ENCODE results near the gene SSX2B. TPM values are rescaled to one million over a fixed set of nuclear protein-coding genes. Genes with fewer than 3 reads are reported as not detected.
"Not testable (repeated sequence)": the region's sequence is repeated elsewhere in the genome, so short reads cannot be mapped to it uniquely, and the experiment has no call there.

SSX2B gene, protein sequence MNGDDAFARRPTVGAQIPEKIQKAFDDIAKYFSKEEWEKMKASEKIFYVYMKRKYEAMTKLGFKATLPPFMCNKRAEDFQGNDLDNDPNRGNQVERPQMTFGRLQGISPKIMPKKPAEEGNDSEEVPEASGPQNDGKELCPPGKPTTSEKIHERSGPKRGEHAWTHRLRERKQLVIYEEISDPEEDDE
- not detected in 2 replicates for total RNA-seq
- polyA plus RNA-seq (2012) = not detected

DNA sequence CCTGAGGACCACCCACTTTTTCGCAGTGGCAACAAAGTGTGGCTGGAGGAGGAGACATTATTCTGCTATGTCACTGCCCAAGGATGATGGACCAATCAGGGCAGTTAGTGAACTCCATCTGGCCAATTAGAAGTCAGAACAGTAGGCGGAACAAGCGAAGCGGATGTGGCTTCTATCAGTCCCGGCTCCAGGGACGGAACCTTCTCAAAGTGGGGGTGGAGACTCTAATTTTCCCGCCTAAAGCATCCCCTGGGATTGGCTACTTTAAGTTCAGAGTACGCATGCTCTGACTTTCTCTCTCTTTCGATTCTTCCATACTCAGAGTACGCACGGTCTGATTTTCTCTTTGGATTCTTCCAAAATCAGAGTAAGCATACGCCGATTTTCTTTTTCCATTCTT lies at the start of gene SSX2B:
SSX2B (plus strand) TSS at position 301 of the 400 bp plus-strand sequence. CDS start 1,429 bp downstream, outside the sequence.
- DNase-seq (ENCODE audit: low read depth) = not testable (repeated sequence)

DNA sequence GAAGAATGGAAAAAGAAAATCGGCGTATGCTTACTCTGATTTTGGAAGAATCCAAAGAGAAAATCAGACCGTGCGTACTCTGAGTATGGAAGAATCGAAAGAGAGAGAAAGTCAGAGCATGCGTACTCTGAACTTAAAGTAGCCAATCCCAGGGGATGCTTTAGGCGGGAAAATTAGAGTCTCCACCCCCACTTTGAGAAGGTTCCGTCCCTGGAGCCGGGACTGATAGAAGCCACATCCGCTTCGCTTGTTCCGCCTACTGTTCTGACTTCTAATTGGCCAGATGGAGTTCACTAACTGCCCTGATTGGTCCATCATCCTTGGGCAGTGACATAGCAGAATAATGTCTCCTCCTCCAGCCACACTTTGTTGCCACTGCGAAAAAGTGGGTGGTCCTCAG lies 44.0 kb upstream of the SSX2B start, which contains the start of gene SSX2:
SSX2 (minus strand) TSS at position 101 of the 400 bp plus-strand sequence. CDS start 1,429 bp downstream, outside the sequence.
- not testable (repeated sequence) for DNase-seq (ENCODE audit: low read depth)

DNA sequence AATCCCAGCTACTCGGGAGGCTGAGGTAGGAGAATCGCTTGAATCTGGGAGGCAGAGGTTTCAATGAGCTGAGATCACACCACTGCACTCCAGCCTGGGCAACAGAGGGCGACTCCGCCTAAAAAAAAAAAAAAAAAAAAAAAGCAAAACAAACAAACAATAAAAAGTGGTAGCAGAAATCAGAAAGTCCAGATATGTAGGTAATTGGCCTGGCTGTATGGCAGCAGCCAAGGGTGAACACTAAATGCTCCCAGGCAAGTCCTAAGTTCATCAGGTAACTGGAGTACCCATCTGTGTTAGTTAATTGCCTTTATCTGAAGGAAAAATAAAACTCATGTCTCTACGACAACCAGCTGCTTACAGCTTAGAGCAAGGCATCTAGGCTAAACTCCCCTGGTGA lies 14.9 kb downstream of the SSX2B start:
- DNase-seq (ENCODE audit: low read depth) = not testable (repeated sequence)

DNA sequence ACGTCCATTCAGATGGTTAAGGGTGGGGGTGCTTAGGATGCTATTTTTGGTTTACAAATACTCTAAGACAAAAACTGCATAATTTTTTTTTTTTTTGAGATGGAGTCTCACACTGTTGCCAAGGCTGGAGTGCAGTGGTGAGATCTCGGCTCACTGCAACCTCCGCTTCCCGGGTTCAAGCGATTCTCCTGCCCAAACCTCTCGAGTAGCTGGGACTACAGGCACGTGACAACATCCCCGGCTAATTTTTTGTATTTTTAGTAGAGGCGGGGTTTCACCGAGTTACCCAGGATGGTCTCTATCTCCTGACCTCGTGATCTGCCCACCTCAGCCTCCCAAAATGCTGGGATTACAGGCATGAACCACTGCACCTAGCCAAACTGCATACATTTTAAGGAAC lies 22.5 kb downstream of the SSX2B start:
- not testable (repeated sequence) for DNase-seq (ENCODE audit: low read depth)

DNA sequence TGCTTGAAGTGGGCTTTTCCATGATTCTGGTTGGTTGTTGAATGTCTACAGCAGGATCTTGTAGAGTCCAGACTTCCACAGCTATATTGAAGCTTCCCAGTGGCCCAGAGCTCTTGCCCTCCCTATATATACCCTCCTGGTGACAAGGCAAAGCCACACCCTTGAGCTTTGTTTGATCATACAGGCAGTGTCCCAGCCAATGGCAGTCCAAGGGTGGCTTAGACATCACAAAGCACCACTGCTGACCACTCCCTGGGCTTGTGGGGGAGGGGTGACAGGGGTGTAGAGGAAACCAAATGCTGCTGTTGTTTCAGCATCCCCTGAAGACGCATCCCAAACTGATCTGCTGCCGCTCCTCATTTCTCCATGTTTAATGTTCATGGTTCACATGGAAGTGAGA lies 46.3 kb downstream of the SSX2B start, which contains the start of gene SPANXN5:
SPANXN5 (minus strand) TSS at position 101 of the 400 bp plus-strand sequence; CDS start at position 22, 79 bp downstream.
- not testable (repeated sequence) for DNase-seq (ENCODE audit: low read depth)

DNA sequence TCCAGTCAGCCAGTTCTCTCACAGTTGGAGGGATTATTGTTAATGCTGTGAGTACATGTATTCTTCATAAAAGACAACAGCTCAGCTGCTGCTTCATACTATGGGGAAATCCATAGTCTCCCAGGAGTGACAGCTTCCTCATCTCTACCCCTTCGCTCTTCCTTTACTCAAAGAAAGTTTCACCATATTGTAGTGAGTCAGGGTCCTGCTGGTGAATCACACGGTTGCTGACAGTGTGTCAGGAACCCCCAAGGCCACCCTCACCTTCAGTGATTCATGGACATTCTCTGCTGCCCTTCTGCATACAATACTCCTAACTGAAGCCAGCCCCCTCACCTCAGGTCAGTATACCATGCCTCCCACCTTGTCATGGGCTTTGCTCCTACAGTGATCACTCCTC lies 53.8 kb downstream of the SSX2B start:
- not testable (repeated sequence) for DNase-seq (ENCODE audit: low read depth)

Other genes with a start within 250 kb of the SSX2B start
- gene XAGE1B, start 234.2 kb upstream of the SSX2B start, total RNA-seq = not detected in 2 replicates
- gene SSX7, start 96.4 kb upstream of the SSX2B start, total RNA-seq = not detected in 2 replicates
- gene SSX2, start 44.1 kb upstream of the SSX2B start, total RNA-seq = not detected in 2 replicates
- not detected in 2 replicates for gene SPANXN5, start 46.2 kb downstream of the SSX2B start, total RNA-seq
- not detected in 2 replicates for gene XAGE5, start 60.0 kb downstream of the SSX2B start, total RNA-seq
- not detected in 2 replicates for gene XAGE3, start 116.8 kb downstream of the SSX2B start, total RNA-seq
- 19.3 and 22.8 TPM in 2 replicates for gene FAM156B, start 146.1 kb downstream of the SSX2B start, total RNA-seq
- gene FAM156A, start 207.3 kb downstream of the SSX2B start, total RNA-seq = 16.7 and 30.5 TPM in 2 replicates